ENCODE data around the gene NSMCE1.

The NSMCE1 gene

DNA sequence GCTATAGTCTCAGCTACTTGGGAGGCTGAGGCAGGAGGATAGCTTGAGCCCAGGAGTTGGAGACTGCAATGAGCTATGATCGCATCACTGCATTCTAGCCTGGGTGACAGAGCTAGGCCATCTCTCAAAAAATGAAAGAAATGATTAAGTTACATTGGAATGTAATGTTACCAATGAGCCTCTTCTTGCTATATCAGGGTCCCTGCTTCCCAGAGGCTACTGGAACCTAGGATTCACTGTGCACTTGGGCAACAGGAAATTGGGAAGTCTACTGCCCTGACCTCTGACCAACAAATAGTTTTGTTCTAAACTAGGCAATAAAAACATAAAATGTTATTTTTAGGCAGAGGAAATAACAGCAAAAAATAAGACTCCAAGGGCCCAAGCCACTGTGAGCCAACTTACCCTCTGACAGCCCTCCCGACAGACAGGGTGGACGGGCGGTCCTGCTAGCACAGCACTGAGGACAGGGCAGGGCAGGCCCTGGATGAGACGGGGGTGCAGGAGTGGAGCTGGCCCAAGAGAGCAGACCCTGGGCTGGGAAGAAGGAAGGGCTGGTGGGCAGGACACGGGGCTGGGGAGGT, 27.5 kb downstream of the NSMCE1 start:
- DNase-seq: no peak

DNA sequence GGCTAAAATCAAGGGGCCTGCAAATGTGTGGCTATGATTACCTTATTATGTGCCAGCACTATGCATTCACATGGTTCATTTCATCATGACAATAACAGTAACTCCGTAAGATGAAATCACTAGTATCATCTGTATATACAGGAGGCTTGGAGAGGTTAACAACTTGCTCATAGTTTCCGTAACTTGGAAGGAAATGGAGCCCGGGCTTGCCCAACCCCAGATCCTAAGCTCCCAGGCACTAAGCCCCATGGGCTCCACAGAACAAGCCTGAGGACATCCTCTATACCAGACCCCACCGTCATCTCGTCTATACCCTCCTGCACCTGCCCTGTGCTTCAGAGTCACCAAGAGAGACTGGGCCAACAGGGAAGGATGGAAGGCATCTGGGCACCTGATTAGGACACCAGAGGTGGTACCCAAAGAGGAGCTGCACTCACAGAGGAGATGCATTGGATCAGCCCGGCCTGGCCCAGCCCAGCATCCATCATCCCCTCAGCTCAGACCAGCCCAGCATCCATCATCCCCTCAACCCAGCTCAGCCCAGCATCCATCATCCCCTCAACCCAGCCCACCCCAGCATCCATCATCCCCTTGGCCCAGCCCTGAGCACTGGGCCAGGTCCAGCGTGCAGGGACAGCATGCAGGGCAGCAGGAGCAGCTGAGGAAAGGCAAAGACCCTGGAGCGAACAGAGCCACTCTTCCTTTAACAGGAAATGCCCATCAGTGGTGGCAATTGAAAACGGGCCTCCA, 28.5 kb downstream of the NSMCE1 start:
- DNase-seq: no peak

DNA sequence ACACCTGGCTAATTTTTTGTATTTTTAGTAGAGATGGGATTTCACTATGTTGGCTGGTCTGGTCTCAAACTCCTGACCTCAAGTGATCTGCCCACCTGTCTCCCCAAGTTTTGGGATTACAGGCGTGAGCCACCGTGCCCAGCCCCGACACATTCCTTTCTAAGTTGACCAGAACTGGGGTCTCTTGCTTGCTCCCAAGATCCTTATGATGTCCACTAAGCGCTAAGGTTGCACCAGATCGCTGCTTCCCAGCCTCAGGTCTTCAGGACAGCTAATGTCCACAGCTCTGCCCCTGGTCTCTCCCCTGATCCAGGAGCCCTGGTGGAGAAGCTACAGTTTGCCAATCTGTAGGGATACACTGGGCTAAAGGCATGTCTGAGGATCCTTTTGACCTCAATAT, 29.5 kb downstream of the NSMCE1 start:
- no peak for DNase-seq

GRCh38 chr16:27238591-27238990, 30.0 kb downstream of the NSMCE1 start:
- DNase-seq: no peak

- peak; percentile 31 for DNase-seq
Observed at GRCh38 chr16:27238016-27238587, 30.5 kb downstream of the NSMCE1 start.

GRCh38 chr16:27237219-27238015, 31.2 kb downstream of the NSMCE1 start:
- DNase-seq: peak; percentile 27

GRCh38 chr16:27236635-27237218, 31.8 kb downstream of the NSMCE1 start:
- DNase-seq: no peak

- DNase-seq: no peak
Observed at GRCh38 chr16:27235938-27236245, 32.7 kb downstream of the NSMCE1 start.

GRCh38 chr16:27235055-27235937, 33.3 kb downstream of the NSMCE1 start:
- DNase-seq: peak; percentile 52

DNA sequence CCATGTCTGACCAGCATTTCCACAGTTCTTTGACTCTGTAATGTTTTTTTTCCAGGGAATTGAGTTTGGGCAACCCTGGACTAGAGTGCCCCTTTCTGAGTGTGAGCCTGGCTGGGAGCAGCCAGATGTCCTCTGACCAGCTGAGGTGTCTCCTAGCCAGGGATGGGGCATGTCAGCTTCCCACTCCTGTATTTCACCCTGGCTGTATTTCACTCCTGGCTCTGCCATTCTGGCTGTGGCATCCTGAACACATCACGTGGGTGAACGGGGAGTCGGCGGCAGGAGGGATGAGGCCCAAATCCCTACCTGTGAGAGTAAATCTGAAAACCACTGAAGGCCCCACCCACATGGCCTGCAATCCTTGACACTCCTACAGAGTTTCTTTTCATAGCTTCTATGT, 34.0 kb downstream of the NSMCE1 start:
- DNase-seq: no peak

DNA sequence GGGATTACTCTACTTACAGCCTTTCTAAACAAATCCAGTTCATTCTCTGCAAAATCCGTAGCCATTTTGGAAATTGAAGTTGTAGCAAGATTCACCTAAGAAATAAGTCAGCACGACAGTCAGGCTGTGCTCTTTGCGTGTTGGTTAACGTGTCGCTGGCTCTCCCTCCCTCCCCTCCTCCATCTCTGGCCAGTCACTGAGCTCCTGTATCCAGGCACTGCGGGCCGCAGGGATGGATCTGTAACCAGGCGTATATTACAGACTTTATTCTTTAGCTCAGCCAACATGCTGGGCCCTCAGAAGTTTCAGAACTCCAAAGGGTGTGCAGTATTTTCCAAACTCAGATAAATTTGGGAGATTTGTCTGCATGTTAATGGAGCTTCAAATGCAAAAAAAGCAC, 34.4 kb downstream of the NSMCE1 start:
- DNase-seq: no peak

DNA sequence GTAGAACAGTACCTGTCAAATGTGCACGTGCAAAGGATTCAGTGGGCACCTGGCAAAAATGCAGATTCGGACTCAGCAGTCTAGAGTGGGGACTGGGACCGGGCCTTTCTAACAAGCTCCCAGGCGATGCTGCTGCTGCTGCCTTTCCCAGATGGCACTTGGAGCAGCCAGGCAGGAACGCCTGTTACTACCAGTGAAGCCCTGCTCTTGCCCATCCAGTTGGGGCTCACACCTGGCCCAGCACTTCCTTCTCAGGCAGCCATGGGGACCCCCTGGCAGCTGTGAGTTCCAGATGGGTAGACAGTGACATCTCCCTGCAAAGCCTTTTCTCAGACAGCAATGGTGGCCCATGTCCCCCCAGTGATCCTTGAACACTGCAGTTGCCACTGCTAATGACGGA, 34.8 kb downstream of the NSMCE1 start:
- DNase-seq: no peak

DNA sequence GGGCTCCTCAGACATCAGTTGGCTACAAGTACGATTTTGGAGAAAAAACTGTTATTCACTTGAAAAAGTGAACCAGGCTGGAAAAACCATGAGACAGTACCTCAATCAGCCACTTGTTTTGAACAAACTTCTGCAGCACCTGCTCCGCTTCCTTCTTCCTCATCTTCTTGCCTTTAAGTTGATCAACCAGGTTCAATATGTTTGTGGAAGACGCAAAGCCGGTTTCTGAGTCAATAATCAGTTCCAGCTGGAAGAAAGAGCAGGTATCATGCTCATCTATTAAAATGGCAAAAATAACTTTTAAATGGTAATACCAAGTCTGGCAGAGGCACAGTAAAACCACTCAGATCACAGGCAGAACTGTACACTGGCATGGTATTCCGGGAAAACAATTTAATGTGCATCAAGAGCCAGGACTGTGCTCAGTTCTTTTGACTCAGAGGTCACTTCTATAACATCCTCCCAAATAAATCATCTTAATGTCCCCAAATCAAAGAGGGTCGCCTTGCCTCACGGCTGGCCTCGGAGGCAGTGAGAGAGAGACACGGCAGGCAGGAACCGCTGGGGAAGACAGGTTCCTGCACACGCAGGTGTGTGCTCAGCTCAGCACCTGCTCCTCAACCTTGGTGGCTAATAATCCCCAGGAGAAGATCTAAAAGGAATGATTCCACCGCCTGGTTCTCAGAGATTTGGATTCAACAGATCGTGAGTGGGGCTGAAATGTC, 35.5 kb downstream of the NSMCE1 start:
- DNase-seq: no peak

- DNase-seq: no peak
Observed at GRCh38 chr16:27232061-27232900, 36.3 kb downstream of the NSMCE1 start.

- DNase-seq: no peak
Observed at GRCh38 chr16:27231692-27232060, 36.9 kb downstream of the NSMCE1 start.

GRCh38 chr16:27230562-27231001, 38.0 kb downstream of the NSMCE1 start:
- no peak for DNase-seq

DNA sequence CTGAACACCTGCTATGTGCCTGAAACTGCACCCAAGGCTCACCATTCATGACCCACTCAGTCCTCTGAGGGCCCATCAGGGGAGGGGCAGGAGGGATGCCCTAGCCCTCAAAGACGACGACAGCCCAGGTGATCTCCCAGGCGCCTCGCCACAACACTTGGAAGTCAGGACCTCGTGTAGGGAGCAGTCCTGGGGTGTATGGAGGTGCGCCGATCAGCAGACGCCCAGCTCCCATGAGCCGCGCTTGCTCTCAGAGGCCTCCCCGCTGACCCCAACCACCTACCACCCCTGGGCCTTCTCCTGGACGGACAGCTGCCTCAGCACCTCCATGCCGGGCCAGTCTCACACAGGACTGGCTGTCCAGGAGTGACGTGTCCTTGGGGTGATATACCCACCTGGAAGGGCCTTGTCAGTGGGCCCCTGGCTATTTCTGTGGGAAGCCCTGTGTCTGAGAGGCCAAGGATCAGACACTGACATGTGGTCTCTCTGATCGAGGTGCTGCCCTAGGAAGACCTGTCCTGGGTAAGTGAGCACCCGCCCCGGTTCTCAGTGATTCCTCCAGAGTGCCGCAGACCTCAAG, 38.6 kb downstream of the NSMCE1 start:
- DNase-seq: no peak

- DNase-seq: peak; percentile 71
Observed at GRCh38 chr16:27228621-27229501, 39.7 kb downstream of the NSMCE1 start.

GRCh38 chr16:27228045-27228444, 40.5 kb downstream of the NSMCE1 start:
- no peak for DNase-seq
